Small intestine (tissue), 16 donors: ENCODE data around the gene ZNF362. TPM values are rescaled to one million over a fixed set of nuclear protein-coding genes. Genes with fewer than 3 reads are reported as not detected.

ENCODE experiments used
- DNase-seq, 2 donors: peaks; one replicate each; pipeline versions ENCODE4 v3.0.0 to v3.0.0-alpha.2; 2013
- FAIRE-seq: peaks from 2 replicates; lab custom pipeline; 2012; peaks lifted over from hg19 to GRCh38; lab: Jason Lieb, UNC
- H3K27ac ChIP-seq, 3 donors: one replicate each; pipeline ENCODE4 v1.5.1; 2013; ENCODE audit warnings: low read length in 2 of 3, mild to moderate bottlenecking in 2 of 3, control low read depth in 1 of 3, inconsistent platforms in 1 of 3, low read depth in 1 of 3, moderate library complexity in 1 of 3
- H3K27me3 ChIP-seq, 3 donors: one replicate each; pipeline ENCODE4 v1.6.1; 2013; ENCODE audit warnings: low read length in 3 of 3, inconsistent platforms in 1 of 3; ENCODE audit not compliant: control insufficient read depth in 3 of 3, insufficient read depth in 3 of 3
- H3K36me3 ChIP-seq, 3 donors: one replicate each; pipeline ENCODE4 v1.6.1; 2013; ENCODE audit warnings: low read length in 3 of 3, inconsistent platforms in 1 of 3, low read depth in 1 of 3, mild to moderate bottlenecking in 1 of 3, moderate library complexity in 1 of 3; ENCODE audit not compliant: control insufficient read depth in 3 of 3, insufficient read depth in 2 of 3
- H3K4me1 ChIP-seq, 3 donors: one replicate each; pipeline ENCODE4 v1.6.1; 2013; ENCODE audit warnings: low read length in 2 of 3, inconsistent platforms in 1 of 3, low read depth in 1 of 3, mild to moderate bottlenecking in 1 of 3, moderate library complexity in 1 of 3; ENCODE audit not compliant: control insufficient read depth in 3 of 3, insufficient read depth in 2 of 3
- H3K4me3 ChIP-seq, 3 donors: one replicate each; pipeline ENCODE4 v1.5.1; 2013; ENCODE audit warnings: low read length in 3 of 3, control low read depth in 1 of 3, inconsistent platforms in 1 of 3, low read depth in 1 of 3, mild to moderate bottlenecking in 1 of 3, moderate library complexity in 1 of 3
- H3K9me3 ChIP-seq, 2 donors: one replicate each; pipeline ENCODE4 v1.6.1; 2013; ENCODE audit warnings: low read depth in 1 of 2, low read length in 1 of 2; ENCODE audit not compliant: control insufficient read depth in 2 of 2, insufficient read depth in 1 of 2
- WGBS, 3 donors: extraction: QIAGEN DNeasy Blood & Tissue Kit; methylation state at CpG; one replicate each; pipeline ENCODE4 v1.1.7; 2013; 5-methylcytosine and 5-hydroxymethylcytosine counted together
- long read RNA-seq, 10 donors: transcript quantifications; one replicate each; lab custom pipeline, GENCODE V29; 2026
- polyA plus RNA-seq, 4 donors: library from polyadenylated mRNA; stranded (reverse) in 3 of 4; unstranded in 1 of 4; fragments of 200-250 nt in 3 of 4; fragments of 120-200 nt in 1 of 4; gene quantifications; one replicate each; pipeline versions ENCODE4 v1.2.1 to v1.2.3, GENCODE V29; 2013
- donor health status: healthy with polysubstance abuse.
- donor health status: control.
- donor health status: control.
- donor health status: Bipolar disorder and iron deficiency.
- donor health status: healthy.

Gene ZNF362
- polyA plus RNA-seq = 10 to 100 TPM in 2 of 4 donors, 1 to 10 TPM in 2; 3.1 to 27.1 (median 8.1) TPM
- long read RNA-seq, donor 1 = 0 reads
- long read RNA-seq, donor 2, partial matches to known transcripts = 9 of 9 reads
- long read RNA-seq, donor 2, other reads (novel, unspliced or antisense) = 0 of 9 reads
- long read RNA-seq, donor 3, partial matches to known transcripts = 0 of 4 reads
- long read RNA-seq, donor 3, other reads (novel, unspliced or antisense) = 0 of 4 reads
- long read RNA-seq, donor 4 = 0 reads
- long read RNA-seq, donor 5, partial matches to known transcripts = 0 of 2 reads
- long read RNA-seq, donor 5, other reads (novel, unspliced or antisense) = 0 of 2 reads
- long read RNA-seq, donor 6, partial matches to known transcripts = 7 of 10 reads
- long read RNA-seq, donor 6, other reads (novel, unspliced or antisense) = 0 of 10 reads
- long read RNA-seq, donor 7 = 0 reads
- long read RNA-seq, donor 8 = 0 reads
- long read RNA-seq, donor 9 = 0 reads
- long read RNA-seq, donor 10, partial matches to known transcripts = 6 of 8 reads
- long read RNA-seq, donor 10, other reads (novel, unspliced or antisense) = 0 of 8 reads

GRCh38 chr1:33256471-33257206, at the start of gene ZNF362:
Gene ZNF362, plus strand, starts transcription at chr1:33256492. Its CDS starts 14,083 bp downstream, at chr1:33270575.
- DNase-seq (peak; percentile 78 to 85), FAIRE-seq (no peak)
- Histone ChIP-seq H3K27me3 (no peaks in the 10 kb centered on the region), H3K36me3 (peaks cover 0 to 17% (median 0%) of the 10 kb centered on the region in 3 donors), H3K4me3 (peak within 1 kb of the TSS; percentile 62 to 86 (median 76)), H3K4me1 (peaks cover 11 to 26% (median 18%) of the 10 kb centered on the region in 3 donors), H3K9me3 (no peaks in the 10 kb centered on the region), H3K27ac (peak within 1 kb of the TSS; percentile 68 to 87 (median 81))
- 0 to 1% (median 1%) methylated on average over 21 to 88 of the region's 88 CpGs for WGBS, 3 donors

GRCh38 chr1:33211972-33212371, 44.3 kb upstream of the ZNF362 start:
- H3K4me1 ChIP-seq = no peaks in the 10 kb centered on the region
- DNase-seq (no peak), FAIRE-seq (no peak)
- no peak overlapping the region for H3K4me3 ChIP-seq
- no peaks in the 10 kb centered on the region for H3K27me3 ChIP-seq
- H3K9me3 ChIP-seq = no peaks in the 10 kb centered on the region
- WGBS, 3 donors = 92 to 95% (median 92%) methylated on average over 3 of the region's 3 CpGs
- no peak overlapping the region for H3K27ac ChIP-seq
- no peaks in the 10 kb centered on the region for H3K36me3 ChIP-seq

DNA sequence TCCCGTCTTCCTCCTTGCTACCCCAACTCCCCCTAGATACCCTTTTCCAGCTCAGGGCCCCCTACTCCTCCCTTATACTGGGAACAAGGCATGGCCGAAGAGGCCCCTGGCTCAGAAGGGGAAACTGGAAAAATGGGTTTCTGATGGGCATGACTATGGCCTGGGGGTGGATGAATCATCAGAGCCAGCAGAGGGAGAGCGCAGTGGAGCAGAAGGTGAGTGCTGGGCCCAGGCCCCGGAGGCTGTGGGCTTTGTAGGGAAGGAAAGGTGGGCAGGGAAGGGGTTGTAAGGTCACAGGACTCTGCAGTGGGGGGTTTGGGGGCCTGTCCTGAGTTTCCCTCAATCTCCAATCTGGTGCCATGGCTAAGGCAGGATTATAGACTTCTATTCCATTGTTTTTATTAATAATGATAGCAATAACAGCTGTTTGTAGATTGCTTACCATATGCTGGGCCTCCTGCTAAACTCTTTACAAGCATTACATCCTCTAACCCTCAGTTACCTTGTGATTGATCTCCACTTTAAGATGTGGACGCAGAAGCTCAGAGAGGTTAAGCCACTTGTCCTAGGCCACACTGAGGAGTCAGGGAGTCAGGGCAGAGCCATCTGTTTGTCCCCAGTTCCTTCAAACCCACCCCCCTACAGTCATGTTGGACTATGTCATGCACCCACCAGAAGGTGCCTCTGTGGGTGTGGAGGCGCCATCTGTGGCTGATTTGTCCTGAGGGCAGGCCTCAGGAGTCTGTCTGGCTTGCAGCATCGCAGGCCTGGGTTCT, 36.2 kb upstream of the ZNF362 start:
- Histone ChIP-seq H3K27me3 (no peaks in the 10 kb centered on the region), H3K4me3 (no peak overlapping the region), H3K36me3 (no peaks in the 10 kb centered on the region), H3K4me1 (no peaks in the 10 kb centered on the region), H3K9me3 (peaks cover 0 to 4% of the 10 kb centered on the region in 2 donors), H3K27ac (no peak overlapping the region)
- 84 to 92% (median 85%) methylated on average over 7 of the region's 7 CpGs for WGBS, 3 donors
- DNase-seq = no peak
- FAIRE-seq = no peak

DNA sequence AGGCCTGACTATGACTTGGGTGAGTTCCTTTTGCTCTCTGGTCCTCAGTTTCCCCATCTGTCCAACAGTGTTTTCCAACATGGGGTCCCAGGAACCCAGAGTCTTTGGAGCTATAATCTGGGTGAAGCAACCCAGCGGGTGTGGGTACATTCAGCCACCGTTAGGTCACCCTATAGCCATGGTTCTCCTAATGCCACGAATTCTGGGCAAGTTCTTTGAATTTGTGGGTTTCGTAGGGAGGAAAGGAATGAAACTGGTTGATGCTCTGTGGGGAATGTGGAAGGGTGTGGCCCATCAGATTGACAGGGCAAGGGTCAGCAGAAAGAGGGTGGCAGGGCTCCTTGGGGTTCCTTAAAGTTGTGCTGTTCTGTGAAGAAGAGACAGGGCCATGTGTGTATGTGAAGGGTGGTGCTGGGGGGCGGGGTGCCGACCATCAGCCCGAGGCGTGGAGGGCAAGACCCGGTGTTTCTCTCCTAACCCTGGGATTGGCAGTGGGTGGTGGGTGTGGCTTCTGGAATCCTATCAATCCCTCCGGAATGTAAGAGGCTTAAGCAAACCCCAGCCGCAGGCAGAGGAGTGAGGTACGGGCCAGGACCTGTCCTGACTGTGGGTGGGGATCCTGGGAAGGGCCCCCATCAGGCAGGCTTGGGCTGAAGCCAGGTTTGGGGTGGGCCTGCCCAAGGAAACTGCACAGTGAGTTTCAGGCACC, 35.5 kb upstream of the ZNF362 start:
- Histone ChIP-seq H3K27me3 (no peaks in the 10 kb centered on the region), H3K4me1 (no peaks in the 10 kb centered on the region), H3K9me3 (peaks cover 0 to 4% of the 10 kb centered on the region in 2 donors), H3K27ac (no peak overlapping the region), H3K36me3 (no peaks in the 10 kb centered on the region), H3K4me3 (no peak overlapping the region)
- DNase-seq = peak in 1 of 2 donors; percentile 9
- 31 to 56% (median 41%) methylated on average over 12 of the region's 12 CpGs for WGBS, 3 donors
- no peak for FAIRE-seq

DNA sequence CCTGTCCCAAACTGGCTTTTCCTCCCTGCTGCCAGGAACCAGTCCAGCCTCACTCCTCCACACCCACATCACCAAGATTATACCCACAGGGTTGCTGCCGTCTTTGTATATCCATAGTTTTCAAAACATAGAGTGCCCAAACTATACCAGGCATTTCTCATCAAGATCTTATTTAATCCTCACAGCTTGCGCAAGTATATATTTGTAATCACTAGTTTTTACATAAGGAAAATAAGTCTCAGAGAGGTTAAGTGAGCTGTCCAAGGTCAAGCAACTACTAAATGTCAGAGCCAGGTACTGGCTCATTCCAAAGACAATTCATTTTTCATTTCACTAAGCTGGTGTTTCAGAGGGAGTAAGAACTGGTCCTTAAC, 34.9 kb upstream of the ZNF362 start:
- no peaks in the 10 kb centered on the region for H3K27me3 ChIP-seq
- H3K9me3 ChIP-seq = peaks cover 0 to 4% of the 10 kb centered on the region in 2 donors
- no peak overlapping the region for H3K27ac ChIP-seq
- DNase-seq (no peak), FAIRE-seq (no peak)
- no peaks in the 10 kb centered on the region for H3K36me3 ChIP-seq
- H3K4me1 ChIP-seq = no peaks in the 10 kb centered on the region
- no peak overlapping the region for H3K4me3 ChIP-seq
- 53 to 69% (median 64%) methylated on average over 2 of the region's 2 CpGs for WGBS, 3 donors

DNA sequence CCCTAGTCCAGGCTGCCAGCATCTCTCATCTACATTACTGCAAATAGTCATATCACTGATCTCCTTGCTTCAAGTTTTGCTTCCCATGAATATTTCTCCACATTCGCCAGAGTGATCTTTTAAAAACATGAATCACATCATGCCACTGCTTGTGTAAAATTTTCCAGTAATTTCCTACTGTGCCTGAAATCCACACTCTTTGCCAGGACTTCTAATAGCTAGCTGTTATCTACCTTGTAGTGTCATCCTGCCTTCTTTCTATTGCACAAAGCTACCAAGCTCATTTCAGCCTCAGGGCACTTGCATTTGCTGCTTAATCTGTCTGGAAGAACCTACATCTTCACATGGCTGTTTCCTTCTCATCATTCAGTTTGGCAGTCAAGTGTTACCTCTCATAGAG, 33.9 kb upstream of the ZNF362 start:
- no peak for FAIRE-seq
- H3K36me3 ChIP-seq = no peaks in the 10 kb centered on the region
- DNase-seq = no peak

DNA sequence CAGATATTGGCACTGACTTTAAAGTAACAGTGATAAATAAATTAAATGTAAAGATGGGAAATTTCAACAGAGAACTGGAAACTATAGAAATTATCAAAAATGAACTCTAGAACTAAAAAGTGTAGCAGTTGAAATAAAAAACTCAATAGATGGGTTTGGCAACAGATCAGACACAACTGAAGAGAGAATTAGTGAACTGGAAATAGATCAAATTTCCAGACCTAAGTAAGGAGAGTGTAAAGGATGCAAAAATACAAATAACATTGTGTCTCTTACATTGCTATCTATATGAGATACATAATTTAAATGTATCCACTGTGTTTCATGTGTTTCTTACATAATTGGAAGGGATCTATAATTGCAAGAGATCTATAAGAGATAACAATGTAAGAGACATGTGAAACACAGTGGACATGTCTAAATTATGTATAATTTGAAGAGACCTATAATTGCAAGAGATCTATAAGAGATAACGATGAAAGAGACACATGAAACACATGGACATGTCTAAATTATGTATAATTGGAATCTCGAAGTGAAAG, 32.1 kb upstream of the ZNF362 start:
- Histone ChIP-seq H3K4me1 (no peaks in the 10 kb centered on the region), H3K36me3 (no peaks in the 10 kb centered on the region), H3K27me3 (no peaks in the 10 kb centered on the region), H3K9me3 (peaks cover 0 to 4% of the 10 kb centered on the region in 2 donors), H3K4me3 (no peak overlapping the region), H3K27ac (no peak overlapping the region)
- WGBS, 3 donors = 58 to 87% (median 69%) methylated on average over 2 of the region's 2 CpGs
- no peak for DNase-seq
- FAIRE-seq = no peak

More for the DNA sequence above, 33.9 kb upstream of the ZNF362 start:
- no peak overlapping the region for H3K4me3 ChIP-seq
- peaks cover 0 to 4% of the 10 kb centered on the region in 2 donors for H3K9me3 ChIP-seq
- no peaks in the 10 kb centered on the region for H3K27me3 ChIP-seq
- no peak overlapping the region for H3K27ac ChIP-seq
- 80 to 95% (median 93%) methylated on average over 1 of the region's 1 CpG for WGBS, 3 donors
- no peaks in the 10 kb centered on the region for H3K4me1 ChIP-seq
